ENCODE measurements around the gene PARD3B. TPM values are rescaled to one million over a fixed set of nuclear protein-coding genes. Genes with fewer than 3 reads are reported as not detected.
A peak's percentile ranks its signal among the peaks of the same experiment; 100 is the strongest.

Gene PARD3B
- total and polyA plus RNA-seq, 2 of the 8 experiments (the other 6 are each of a cell fraction or from before 2014, with no cell fraction given) = 1.2 to 5.7 TPM

DNA sequence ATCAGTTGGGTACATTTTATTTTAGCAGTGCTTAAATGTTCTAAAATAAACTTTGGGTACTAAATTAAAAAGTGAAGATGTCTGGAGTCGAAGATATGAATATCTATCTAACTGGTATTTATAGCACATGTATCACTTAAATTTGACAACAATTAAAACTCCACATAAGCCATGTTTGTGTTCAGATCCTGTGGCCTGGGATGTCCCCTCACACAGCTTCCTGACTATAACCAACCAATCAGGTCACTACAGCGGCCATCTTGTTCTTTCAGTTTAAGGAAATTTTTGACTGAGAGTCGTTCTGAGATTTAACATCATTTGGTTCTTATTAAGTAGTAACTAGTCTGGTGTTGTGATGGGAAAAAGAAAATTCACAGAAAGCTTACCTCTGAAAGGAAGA lies 966.4 kb downstream of the PARD3B start:
- H3K23ac ChIP-seq (ENCODE audit: insufficient read length) = no peak overlapping the region
- peak; percentile 71; the same call in 1 of the 2 replicates for TF ChIP-seq YY1 (IDR thresholded peaks at IDR 0.05; ENCODE audit: low read depth, low read length)
- no peak for TF ChIP-seq NRF1 (IDR thresholded peaks at IDR 0.05; ENCODE audit: low read depth, low read length)
- no peak overlapping the region for H3K9ac ChIP-seq (replicated peaks in 1 of 4; ENCODE audit: extremely low read depth in 1 of 4, low read depth in 3 of 4, low read length in 3 of 4)
- H2BK20ac ChIP-seq (ENCODE audit: low read length) = no peak overlapping the region
- POLR2A ChIA-PET (ENCODE audit: partially characterized antibody) = no interaction called here
- WGBS, 2 experiments (ENCODE audit: extremely low coverage in 1 of 2, insufficient coverage in 1 of 2, insufficient read length in 1 of 2, insufficient replicate concordance in 2 of 2, low coverage in 1 of 2, low lambda C conversion rate in 2 of 2, missing lambda C conversion rate in 1 of 2) = 94% methylated on average over 3 of the region's 3 CpGs; no CpG with 5 or more reads in 1 of the 2 experiments
- H3K4me1 ChIP-seq (replicated peaks in 1 of 4; ENCODE audit: control insufficient read depth in 3 of 4, insufficient read depth in 4 of 4, low read length in 3 of 4) = peaks cover 0 to 4% (median 2%) of the 10 kb centered on the region in 4 experiments; a peak in 2 of 7 replicates
- H3K27me3 ChIP-seq (replicated peaks in 1 of 4; ENCODE audit: control insufficient read depth in 3 of 4, extremely low read depth in 1 of 4, insufficient read depth in 3 of 4, low read length in 3 of 4) = no peaks in the 10 kb centered on the region
- H4K5ac ChIP-seq (ENCODE audit: insufficient read length, low read depth, low read length) = no peak overlapping the region
- no peak overlapping the region for H3K4ac ChIP-seq (replicated peaks; ENCODE audit: insufficient read length, low read depth, low read length)
- no peak overlapping the region for H3K14ac ChIP-seq (ENCODE audit: insufficient read length)
- no peak overlapping the region for H3K4me2 ChIP-seq (ENCODE audit: insufficient read depth in 1 of 2, low read depth in 2 of 2, low read length in 2 of 2)
- H3K79me2 ChIP-seq (ENCODE audit: control insufficient read depth in 1 of 2, insufficient read depth in 2 of 2, low read length in 2 of 2) = no peaks in the 10 kb centered on the region
- no peak overlapping the region for H2AFZ ChIP-seq (ENCODE audit: low read length)
- CTCF ChIA-PET (ENCODE audit: partially characterized antibody) = interaction anchor here (0.7 to 1.4 kb wide), 2 partner anchors 164 to 356 kb away, joined by 3 read pairs; no protein-coding TSS in a partner anchor
- H3K27ac ChIP-seq (ENCODE audit: low read depth, low read length) = no peak overlapping the region
- peaks cover 0 to 9% of the 10 kb centered on the region in 2 experiments; a peak in 1 of 4 replicates for H3K9me3 ChIP-seq (ENCODE audit: insufficient read depth in 2 of 2, low read depth in 1 of 2, low read length in 1 of 2)
- no peak overlapping the region for H4K8ac ChIP-seq (ENCODE audit: extremely low read depth, insufficient read depth, low read length)
- no peak overlapping the region for H4K91ac ChIP-seq (replicated peaks; ENCODE audit: insufficient read length, low read length)
- no peak overlapping the region for H3K4me3 ChIP-seq (ENCODE audit: extremely low read depth in 1 of 4, insufficient read depth in 2 of 4, low read depth in 3 of 4, low read length in 4 of 4)
- no peaks in the 10 kb centered on the region; the same call in 1 of the 2 replicates for H3K79me1 ChIP-seq (ENCODE audit: low read depth, low read length)
- no peaks in the 10 kb centered on the region for H3K36me3 ChIP-seq (ENCODE audit: control insufficient read depth in 2 of 4, insufficient read depth in 4 of 4, low read length in 3 of 4)
- no peak overlapping the region for H2BK5ac ChIP-seq (ENCODE audit: low read depth, low read length)
- DNase-seq (ENCODE audit: low read depth in 1 of 2, low spot score in 2 of 2) (no peak), FAIRE-seq (no peak)
- H2AK5ac ChIP-seq (ENCODE audit: low read depth, low read length) = no peak overlapping the region
- no peak overlapping the region for H3K18ac ChIP-seq (ENCODE audit: extremely low read depth, low read length)
- H2BK15ac ChIP-seq (ENCODE audit: low read length) = no peak overlapping the region
- no peaks in the 10 kb centered on the region for H4K20me1 ChIP-seq (replicated peaks in 1 of 2; ENCODE audit: control insufficient read depth in 1 of 2, insufficient read depth in 2 of 2, low read length in 2 of 2)
- H3K23me2 ChIP-seq (ENCODE audit: low read depth, low read length) = no peaks in the 10 kb centered on the region
- no peak overlapping the region for H2BK12ac ChIP-seq (ENCODE audit: low read depth, low read length)
- no peak overlapping the region for H3K56ac ChIP-seq (replicated peaks; ENCODE audit: insufficient read length, low read depth, low read length)
- H2BK120ac ChIP-seq (replicated peaks; ENCODE audit: low read depth, low read length) = no peak overlapping the region

Data from H1 (cell line).